ENCODE measurements around the gene TUBB3.

The TUBB3 gene

GRCh38 chr16:89971495-89972243, 48.5 kb downstream of the TUBB3 start:
- DNase-seq = no peak

- DNase-seq = peak; percentile 91
Measured at GRCh38 chr16:89972244-89973234, 49.4 kb downstream of the TUBB3 start.

GRCh38 chr16:89973235-89973634, 50.1 kb downstream of the TUBB3 start:
- no peak for DNase-seq

- DNase-seq = no peak
Measured at GRCh38 chr16:89973654-89974335, 50.7 kb downstream of the TUBB3 start.

GRCh38 chr16:89974870-89975269, 51.7 kb downstream of the TUBB3 start:
- no peak for DNase-seq

GRCh38 chr16:89981414-89981813, 58.3 kb downstream of the TUBB3 start:
- DNase-seq = no peak

GRCh38 chr16:89982318-89982717, 59.2 kb downstream of the TUBB3 start:
- no peak for DNase-seq

- DNase-seq = no peak
Measured at GRCh38 chr16:89983536-89983935, 60.4 kb downstream of the TUBB3 start.

GRCh38 chr16:89984216-89984615, 61.1 kb downstream of the TUBB3 start:
- no peak for DNase-seq

GRCh38 chr16:89985219-89985618, 62.1 kb downstream of the TUBB3 start:
- no peak for DNase-seq

Measured in CD4-positive, alpha-beta T cell treated with Interleukin-4 for 1 hour (primary cell).